GM19238 (cell line): ENCODE data around the gene CDK14.

Experiments
- DNase-seq: peaks from one replicate; pipeline ENCODE4 v3.0.0; 2011; ENCODE audit warnings: low spot score; ENCODE audit not compliant: insufficient read length

CDK14 gene

GRCh38 chr7:90945104-90945787 is 349.1 kb downstream of the CDK14 start:
- no peak for DNase-seq

GRCh38 chr7:90946730-90947501 is 350.8 kb downstream of the CDK14 start:
- no peak for DNase-seq

- DNase-seq = no peak
Observed at GRCh38 chr7:90948085-90948484, 352.0 kb downstream of the CDK14 start.

GRCh38 chr7:90951229-90951628 is 355.1 kb downstream of the CDK14 start:
- no peak for DNase-seq

- no peak for DNase-seq
Observed at GRCh38 chr7:90951986-90952954, 356.1 kb downstream of the CDK14 start.

- DNase-seq = no peak
Observed at GRCh38 chr7:90955641-90956207, 359.6 kb downstream of the CDK14 start.

GRCh38 chr7:90957883-90958282 is 361.8 kb downstream of the CDK14 start:
- DNase-seq = no peak

GRCh38 chr7:90958647-90959046 is 362.5 kb downstream of the CDK14 start:
- DNase-seq = no peak

- DNase-seq = no peak
Observed at GRCh38 chr7:90961037-90961725, 365.1 kb downstream of the CDK14 start.

GRCh38 chr7:90965211-90965610 is 369.1 kb downstream of the CDK14 start:
- no peak for DNase-seq

- no peak for DNase-seq
Observed at GRCh38 chr7:90966346-90966745, 370.2 kb downstream of the CDK14 start.

- no peak for DNase-seq
Observed at GRCh38 chr7:90968871-90969270, 372.8 kb downstream of the CDK14 start.

- DNase-seq = no peak
Observed at GRCh38 chr7:90972906-90973550, 376.9 kb downstream of the CDK14 start.

- no peak for DNase-seq
Observed at GRCh38 chr7:90977056-90977455, 380.9 kb downstream of the CDK14 start.

- no peak for DNase-seq
Observed at GRCh38 chr7:90980545-90980944, 384.4 kb downstream of the CDK14 start.

GRCh38 chr7:90982228-90982627 is 386.1 kb downstream of the CDK14 start:
- DNase-seq = no peak

- DNase-seq = no peak
Observed at GRCh38 chr7:90984692-90985091, 388.6 kb downstream of the CDK14 start.

GRCh38 chr7:90988516-90988915 is 392.4 kb downstream of the CDK14 start:
- no peak for DNase-seq

GRCh38 chr7:90988996-90989765 is 393.1 kb downstream of the CDK14 start:
- no peak for DNase-seq

GRCh38 chr7:90994121-90994520 is 398.0 kb downstream of the CDK14 start:
- no peak for DNase-seq
